Hepatocyte (in vitro differentiated cells): ENCODE results near the gene COL4A1. TPM values are rescaled to one million over a fixed set of nuclear protein-coding genes. Genes with fewer than 3 reads are reported as not detected.

Source experiments
- DNase-seq: peaks from one replicate; pipeline ENCODE4 v3.0.0-alpha.2; 2016; ENCODE audit warnings: low spot score
- H2AFZ ChIP-seq: fragments of 200-600 bp; sonication (generic); 2 replicates; pipeline ENCODE4 v1.6.0; 2016; ENCODE audit warnings: antibody characterized with exemption, mild to moderate bottlenecking
- H3K27ac ChIP-seq: fragments of 200-600 bp; sonication (generic); 2 replicates; pipeline ENCODE4 v1.5.1; 2016; ENCODE audit warnings: mild to moderate bottlenecking
- H3K27me3 ChIP-seq: fragments of 200-600 bp; sonication (generic); 2 replicates; pipeline ENCODE4 v1.6.1; 2016
- H3K36me3 ChIP-seq: fragments of 200-600 bp; sonication (generic); replicated peaks from 2 replicates; pipeline ENCODE4 v1.5.1; 2016; ENCODE audit warnings: low read depth; ENCODE audit not compliant: insufficient read depth
- H3K4me1 ChIP-seq: fragments of 200-600 bp; sonication (generic); 2 replicates; pipeline ENCODE4 v1.5.1; 2016; ENCODE audit warnings: mild to moderate bottlenecking, moderate library complexity; ENCODE audit not compliant: insufficient read depth
- H3K4me2 ChIP-seq: fragments of 200-600 bp; sonication (generic); 2 replicates; pipeline ENCODE4 v1.6.0; 2016
- H3K4me3 ChIP-seq: fragments of 200-600 bp; sonication (generic); 2 replicates; pipeline ENCODE4 v1.5.1; 2016; ENCODE audit warnings: mild to moderate bottlenecking
- H3K79me2 ChIP-seq: fragments of 200-600 bp; sonication (generic); 2 replicates; pipeline ENCODE4 v1.6.0; 2017; ENCODE audit warnings: mild to moderate bottlenecking
- H3K9me2 ChIP-seq: fragments of 200-600 bp; sonication (generic); replicated peaks from 2 replicates; pipeline ENCODE4 v1.6.0; 2017; ENCODE audit warnings: mild to moderate bottlenecking; ENCODE audit not compliant: insufficient read depth
- H3K9me3 ChIP-seq: fragments of 200-600 bp; sonication (generic); 2 replicates; pipeline ENCODE4 v1.5.1; 2016; ENCODE audit warnings: low read depth, mild to moderate bottlenecking
- H4K20me1 ChIP-seq: fragments of 200-600 bp; sonication (generic); 2 replicates; pipeline ENCODE4 v1.6.0; 2016; ENCODE audit warnings: mild to moderate bottlenecking; ENCODE audit not compliant: insufficient read depth, poor library complexity, severe bottlenecking
- CTCF ChIP-seq: fragments of 200-600 bp; sonication (generic); IDR thresholded peaks from 2 replicates; pipeline ENCODE4 v1.5.1; 2016; ENCODE audit warnings: antibody characterized with exemption, mild to moderate bottlenecking; ENCODE audit not compliant: poor library complexity
- EZH2 ChIP-seq: fragments of 200-600 bp; sonication (generic); IDR thresholded peaks from 2 replicates; pipeline ENCODE4 v1.6.1; 2016; ENCODE audit warnings: antibody characterized with exemption, mild to moderate bottlenecking, borderline replicate concordance
- EZH2phosphoT487 ChIP-seq: fragments of 200-600 bp; sonication (generic); IDR thresholded peaks from one replicate; pipeline ENCODE4 v1.6.1; 2018; ENCODE audit warnings: antibody characterized with exemption, mild to moderate bottlenecking, low read depth, moderate library complexity; ENCODE audit not compliant: unreplicated experiment, severe bottlenecking
- WGBS: methylation state at CpG from one replicate; pipeline ENCODE4 v1.1.6; 2016; ENCODE audit warnings: low lambda C conversion rate; ENCODE audit errors: missing lambda C conversion rate; 5-methylcytosine and 5-hydroxymethylcytosine counted together
- polyA plus RNA-seq: library from polyadenylated mRNA; unstranded; fragments of >200 nt; fragmentation: Nextera tagmentation; extraction: Ambion mirVana; gene quantifications from 2 replicates; pipeline ENCODE4 v1.2.1, GENCODE V29; 2016
- total RNA-seq: library from RNA; depleted of rRNA; stranded (reverse); fragments of >200 nt; gene quantifications from 2 replicates; pipeline ENCODE4 v1.2.3, GENCODE V29; 2014

COL4A1 gene
- total and polyA plus RNA-seq, 2 experiments from 2014 or later: 138 to 269 TPM

GRCh38 chr13:110170020-110170790, 136.8 kb downstream of the COL4A1 start:
- no peak overlapping the region for H3K4me2 ChIP-seq
- H3K27me3 ChIP-seq: no peaks in the 10 kb centered on the region
- no peak overlapping the region for H3K4me3 ChIP-seq
- H2AFZ ChIP-seq: no peak overlapping the region
- H3K79me2 ChIP-seq: no peaks in the 10 kb centered on the region
- H3K27ac ChIP-seq: no peak overlapping the region
- 95% methylated on average over 19 of the region's 20 CpGs for WGBS
- H4K20me1 ChIP-seq: no peaks in the 10 kb centered on the region
- no peaks in the 10 kb centered on the region for H3K9me3 ChIP-seq
- peaks cover 4% of the 10 kb centered on the region for H3K4me1 ChIP-seq
- no peaks in the 10 kb centered on the region for H3K9me2 ChIP-seq
- TF ChIP-seq EZH2phosphoT487 (no peak), EZH2 (no peak), CTCF (no peak)
- DNase-seq: no peak
- H3K36me3 ChIP-seq: no peaks in the 10 kb centered on the region

- H3K27ac ChIP-seq: peak overlapping the region; percentile 73
- peak; percentile 20 for DNase-seq
- no peaks in the 10 kb centered on the region for H3K9me3 ChIP-seq
- no peaks in the 10 kb centered on the region for H3K79me2 ChIP-seq
- H3K9me2 ChIP-seq: no peaks in the 10 kb centered on the region
- no peaks in the 10 kb centered on the region for H3K36me3 ChIP-seq
- H3K4me1 ChIP-seq: peaks cover 4% of the 10 kb centered on the region
- no peaks in the 10 kb centered on the region for H3K27me3 ChIP-seq
- no peak for TF ChIP-seq CTCF
- no peak for TF ChIP-seq EZH2phosphoT487
- no peak for TF ChIP-seq EZH2
- no peak overlapping the region for H2AFZ ChIP-seq
- no peak overlapping the region for H3K4me3 ChIP-seq
- WGBS: 85% methylated on average over 4 of the region's 4 CpGs
- no peaks in the 10 kb centered on the region for H4K20me1 ChIP-seq
- no peak overlapping the region for H3K4me2 ChIP-seq
These were observed 137.7 kb downstream of the COL4A1 start for GRCh38 chr13:110168999-110169933.

GRCh38 chr13:110166598-110166997, 140.4 kb downstream of the COL4A1 start:
- H3K4me1 ChIP-seq: peaks cover 4% of the 10 kb centered on the region
- no peak overlapping the region for H2AFZ ChIP-seq
- TF ChIP-seq EZH2phosphoT487: no peak
- no peaks in the 10 kb centered on the region for H4K20me1 ChIP-seq
- no peak for DNase-seq
- no peak overlapping the region for H3K4me2 ChIP-seq
- no peaks in the 10 kb centered on the region for H3K79me2 ChIP-seq
- no peaks in the 10 kb centered on the region for H3K9me2 ChIP-seq
- 92% methylated on average over 4 of the region's 4 CpGs for WGBS
- H3K27ac ChIP-seq: no peak overlapping the region
- H3K36me3 ChIP-seq: no peaks in the 10 kb centered on the region
- no peaks in the 10 kb centered on the region for H3K9me3 ChIP-seq
- H3K27me3 ChIP-seq: no peaks in the 10 kb centered on the region
- H3K4me3 ChIP-seq: no peak overlapping the region

GRCh38 chr13:110164706-110165105, 142.3 kb downstream of the COL4A1 start:
- Histone ChIP-seq H3K79me2 (no peaks in the 10 kb centered on the region), H3K27ac (no peak overlapping the region), H4K20me1 (no peaks in the 10 kb centered on the region), H3K9me2 (no peaks in the 10 kb centered on the region), H2AFZ (no peak overlapping the region), H3K4me1 (peaks cover 4% of the 10 kb centered on the region), H3K36me3 (no peaks in the 10 kb centered on the region), H3K4me3 (no peak overlapping the region), H3K4me2 (no peak overlapping the region), H3K27me3 (no peaks in the 10 kb centered on the region), H3K9me3 (no peaks in the 10 kb centered on the region)
- 91% methylated on average over 8 of the region's 8 CpGs for WGBS
- no peak for TF ChIP-seq EZH2
- TF ChIP-seq CTCF: no peak
- TF ChIP-seq EZH2phosphoT487: no peak
- no peak for DNase-seq
